CD4-positive, alpha-beta T cell (primary cell): Measurements from ENCODE around the gene CYP2J2. TPM values are rescaled to one million over a fixed set of nuclear protein-coding genes. Genes with fewer than 3 reads are reported as not detected.
A peak's percentile ranks its signal among the peaks of the same experiment; 100 is the strongest.

Experiments used
- ATAC-seq: fragments of 200-7000 bp; cut with Tn5 transposase; one replicate; pipeline ENCODE4 v1.10.0; 2022; ENCODE audit warnings: mild to moderate bottlenecking; ENCODE audit not compliant: poor library complexity
- CTCF ChIA-PET: fragments of 350-600 bp; sonication (Branson Sonifier 250); formaldehyde crosslinking; loops from one replicate; lab custom pipeline; 2021; ENCODE audit warnings: antibody characterized with exemption, inconsistent platforms; lab: Charles Lee
- POLR2A ChIA-PET: fragments of 350-600 bp; sonication (Branson Sonifier 250); formaldehyde crosslinking; loops from one replicate; lab custom pipeline; 2021; ENCODE audit warnings: antibody characterized with exemption, inconsistent platforms; lab: Charles Lee
- DNase-seq, 14 experiments: peaks; one replicate each; pipeline ENCODE4 v3.0.0-alpha.2; 2013 to 2020; ENCODE audit warnings: mixed read lengths in 2 of 14
- H3K27ac ChIP-seq, 2 donors: one replicate each; pipeline versions ENCODE4 v1.5.1 to v1.7.0; 2013; ENCODE audit warnings: low read length in 2 of 2, low read depth in 1 of 2, mild to moderate bottlenecking in 1 of 2
- H3K27me3 ChIP-seq, 2 experiments: 1 replicate in 1 of 2; 2 replicates in 1 of 2; pipeline versions ENCODE4 v1.6.1 to v1.7.0; 2013; ENCODE audit warnings: low read length in 2 of 2, control low read depth in 1 of 2, mild to moderate bottlenecking in 1 of 2, moderate library complexity in 1 of 2; ENCODE audit not compliant: insufficient read depth in 2 of 2, control insufficient read depth in 1 of 2
- H3K36me3 ChIP-seq: one replicate; pipeline ENCODE4 v1.6.1; 2013; ENCODE audit warnings: low read length, control low read depth; ENCODE audit not compliant: insufficient read depth
- H3K4me1 ChIP-seq: one replicate; pipeline ENCODE4 v1.6.1; 2013; ENCODE audit warnings: low read length, control low read depth; ENCODE audit not compliant: insufficient read depth
- H3K4me3 ChIP-seq: one replicate; pipeline ENCODE4 v1.5.1; 2013; ENCODE audit warnings: mild to moderate bottlenecking, low read length, moderate library complexity
- H3K9me3 ChIP-seq, 2 experiments: 1 replicate in 1 of 2; 2 replicates in 1 of 2; pipeline versions ENCODE4 v1.6.1 to v1.7.0; 2013; ENCODE audit warnings: low read length in 2 of 2, mild to moderate bottlenecking in 2 of 2, control low read depth in 1 of 2, moderate library complexity in 1 of 2; ENCODE audit not compliant: control insufficient read depth in 1 of 2, insufficient read depth in 1 of 2
- H3K27ac Mint-ChIP-seq: one replicate; pipeline ENCODE4 v1.8.0; 2020; ENCODE audit warnings: mixed read lengths
- H3K27me3 Mint-ChIP-seq: one replicate; pipeline ENCODE4 v1.8.0; 2021; ENCODE audit warnings: mixed read lengths
- H3K36me3 Mint-ChIP-seq: one replicate; pipeline ENCODE4 v1.8.0; 2021; ENCODE audit warnings: low read depth, mixed read lengths
- H3K4me1 Mint-ChIP-seq: one replicate; pipeline ENCODE4 v1.8.0; 2021; ENCODE audit warnings: low read depth, mixed read lengths
- H3K4me3 Mint-ChIP-seq: one replicate; pipeline ENCODE4 v1.8.0; 2020; ENCODE audit warnings: mild to moderate bottlenecking, mixed read lengths
- H3K9me3 Mint-ChIP-seq: one replicate; pipeline ENCODE4 v1.8.0; 2020; ENCODE audit warnings: mixed read lengths
- CTCF ChIP-seq: fragments of 200-600 bp; IDR thresholded peaks from one replicate; pipeline ENCODE4 v1.8.0; 2022; ENCODE audit warnings: antibody characterized with exemption, mild to moderate bottlenecking
- intact Hi-C, 2 experiments: fragments of 100-400 bp; cut with DNase I in 1 of 2; cut with micrococcal nuclease in 1 of 2; formaldehyde crosslinking; loops; one replicate each; pipeline versions ENCODE4 v1.15.1 to v1.9.0; 2023 to 2025; cut with DNase I, micrococcal nuclease
- total RNA-seq, 174 experiments: library from RNA in 2 of 174; stranded (reverse) in 2 of 174; gene quantifications; one replicate each; pipeline ENCODE4 v1.2.3 and lab custom pipeline; 2021 to 2026

CYP2J2 gene
- total RNA-seq, 2 experiments from 2014 or later, result 0.28 to 0.33 TPM

- intact Hi-C loops, result no loop called here
- peaks cover 5% of the 10 kb centered on the region for H3K36me3 Mint-ChIP-seq
- H3K27ac Mint-ChIP-seq, result peak overlapping the region; percentile 76
- CTCF ChIA-PET, result interaction anchor here (1.6 kb wide), 1 partner anchor 54 kb away, joined by 3 read pairs; no protein-coding TSS in a partner anchor
- no peaks in the 10 kb centered on the region for H3K9me3 ChIP-seq
- H3K4me3 ChIP-seq, result no peak overlapping the region
- peaks cover 7% of the 10 kb centered on the region for H3K9me3 Mint-ChIP-seq
- H3K4me3 Mint-ChIP-seq, result peak overlapping the region; percentile 73
- no peaks in the 10 kb centered on the region for H3K27me3 Mint-ChIP-seq
- POLR2A ChIA-PET, result interaction anchor here (0.6 to 0.7 kb wide), 3 partner anchors 10 to 924 kb away, joined by 3 read pairs; no protein-coding TSS in a partner anchor
- no peaks in the 10 kb centered on the region for H3K27me3 ChIP-seq
- peak overlapping the region; percentile 6 to 42 for H3K27ac ChIP-seq
- peak; percentile 61 for ATAC-seq
- DNase-seq, result peak in 2 of 14 experiments; percentile 1 to 6
- no peak for TF ChIP-seq CTCF
- no peaks in the 10 kb centered on the region for H3K36me3 ChIP-seq
- H3K4me1 Mint-ChIP-seq, result peaks cover 18% of the 10 kb centered on the region
- peaks cover 4% of the 10 kb centered on the region for H3K4me1 ChIP-seq
Measured at GRCh38 chr1:59892841-59893811, 33.4 kb downstream of the CYP2J2 start.

GRCh38 chr1:59885160-59885832 lies 41.3 kb downstream of the CYP2J2 start:
- no peak for DNase-seq
- ATAC-seq, result no peak
- no peaks in the 10 kb centered on the region for H3K4me1 ChIP-seq
- no peak overlapping the region for H3K27ac ChIP-seq
- TF ChIP-seq CTCF, result no peak
- Mint-ChIP-seq H3K4me1 (no peaks in the 10 kb centered on the region), H3K36me3 (peaks cover 5% of the 10 kb centered on the region), H3K4me3 (no peak overlapping the region), H3K27ac (no peak overlapping the region), H3K9me3 (peaks cover 7% of the 10 kb centered on the region), H3K27me3 (no peaks in the 10 kb centered on the region)
- H3K4me3 ChIP-seq, result no peak overlapping the region
- CTCF ChIA-PET, result no interaction called here
- POLR2A ChIA-PET, result no interaction called here
- no peaks in the 10 kb centered on the region for H3K36me3 ChIP-seq
- no peaks in the 10 kb centered on the region for H3K27me3 ChIP-seq
- no peaks in the 10 kb centered on the region for H3K9me3 ChIP-seq
- intact Hi-C loops, result no loop called here

- ChIA-PET CTCF (interaction anchor here (2.5 kb wide), 1 partner anchor 67 kb away, joined by 10 read pairs; no protein-coding TSS in a partner anchor), POLR2A (no interaction called here)
- no peaks in the 10 kb centered on the region for H3K36me3 ChIP-seq
- H3K4me3 Mint-ChIP-seq, result no peak overlapping the region
- no peaks in the 10 kb centered on the region for H3K4me1 Mint-ChIP-seq
- H3K27ac Mint-ChIP-seq, result no peak overlapping the region
- TF ChIP-seq CTCF, result no peak
- peaks cover 4% of the 10 kb centered on the region for H3K9me3 Mint-ChIP-seq
- no peaks in the 10 kb centered on the region for H3K27me3 Mint-ChIP-seq
- DNase-seq (no peak), ATAC-seq (no peak)
- no peak overlapping the region for H3K4me3 ChIP-seq
- peaks cover 22% of the 10 kb centered on the region for H3K36me3 Mint-ChIP-seq
- intact Hi-C loops, result no loop called here
- no peaks in the 10 kb centered on the region for H3K4me1 ChIP-seq
- H3K27me3 ChIP-seq, result no peaks in the 10 kb centered on the region
- peaks cover 5 to 9% of the 10 kb centered on the region in 2 experiments for H3K9me3 ChIP-seq
- no peak overlapping the region for H3K27ac ChIP-seq
Measured at GRCh38 chr1:59880735-59881134, 45.8 kb downstream of the CYP2J2 start.
